HEK293 (cell line): Measurements from ENCODE around the gene SHTN1.

Source experiments
- CTCF ChIA-PET: fragments of 350-600 bp; formaldehyde crosslinking; extraction: SDS; loops from one replicate; lab custom pipeline; 2021; ENCODE audit warnings: antibody characterized with exemption; lab: Yijun Ruan, JAX
- POLR2A ChIA-PET: fragments of 300-600 bp; formaldehyde crosslinking; extraction: SDS; loops from one replicate; lab custom pipeline; 2020; ENCODE audit warnings: antibody characterized with exemption, inconsistent platforms; lab: Yijun Ruan, JAX
- H3K27ac ChIP-seq: fragments of 200-500 bp; sonication (Bioruptor generic); 2 replicates; pipeline ENCODE4 v1.5.1; 2014; ENCODE audit warnings: low read depth, low read length, control low read depth, inconsistent platforms; ENCODE audit errors: extremely low read depth
- H3K36me3 ChIP-seq, 2 experiments: fragments of 200-500 bp in 1 of 2; sonication (Bioruptor generic) in 1 of 2; 1 replicate in 1 of 2; 2 replicates in 1 of 2; pipeline ENCODE4 v1.5.1; 2014 to 2017; ENCODE audit warnings: inconsistent platforms in 2 of 2, low read length in 2 of 2; ENCODE audit not compliant: control insufficient read depth in 2 of 2, insufficient read depth in 1 of 2
- H3K4me1 ChIP-seq: fragments of 200-500 bp; sonication (Bioruptor generic); 2 replicates; pipeline ENCODE4 v1.5.1; 2014; ENCODE audit warnings: mild to moderate bottlenecking, low read length, inconsistent platforms; ENCODE audit not compliant: control insufficient read depth, insufficient read depth
- H3K4me3 ChIP-seq: 2 replicates; pipeline ENCODE4 v1.5.1; 2011; ENCODE audit warnings: low read depth, mild to moderate bottlenecking, control low read depth, low read length, moderate library complexity
- H3K9me3 ChIP-seq: fragments of 200-500 bp; sonication (Bioruptor generic); 2 replicates; pipeline ENCODE4 v1.5.1; 2014; ENCODE audit warnings: low read depth, low read length, inconsistent platforms; ENCODE audit not compliant: control insufficient read depth, insufficient read depth
- EGR2 ChIP-seq: fragments of 450-650 bp; formaldehyde crosslinking; IDR thresholded peaks from 2 replicates; pipeline ENCODE4 v1.5.1; 2016; ENCODE audit warnings: low read depth, missing biosample characterization, missing genetic modification characterization
- KLF10 ChIP-seq: fragments of 450-650 bp; IDR thresholded peaks from 2 replicates; pipeline ENCODE4 v1.5.1; 2018; ENCODE audit warnings: missing biosample characterization, mild to moderate bottlenecking, missing genetic modification characterization
- SP3 ChIP-seq: fragments of 450-650 bp; formaldehyde crosslinking; IDR thresholded peaks from 2 replicates; pipeline ENCODE4 v1.5.1; 2016; ENCODE audit warnings: missing biosample characterization, missing genetic modification characterization
- ZFHX2 ChIP-seq: fragments of 450-650 bp; formaldehyde crosslinking; conservative IDR thresholded peaks from 2 replicates; pipeline ENCODE4 v1.5.1; 2016; ENCODE audit warnings: missing biosample characterization, missing genetic modification characterization
- ZNF140 ChIP-seq: fragments of 450-650 bp; formaldehyde crosslinking; IDR thresholded peaks from 2 replicates; pipeline ENCODE4 v1.5.1; 2016; ENCODE audit warnings: missing biosample characterization, missing genetic modification characterization
- ZNF473 ChIP-seq: fragments of 450-650 bp; formaldehyde crosslinking; IDR thresholded peaks from 2 replicates; pipeline ENCODE4 v1.5.1; 2017; ENCODE audit warnings: missing biosample characterization, missing genetic modification characterization
- ZNF555 ChIP-seq: fragments of 450-650 bp; formaldehyde crosslinking; conservative IDR thresholded peaks from 2 replicates; pipeline ENCODE4 v1.5.1; 2017; ENCODE audit warnings: missing biosample characterization, mild to moderate bottlenecking, missing genetic modification characterization, inconsistent platforms
- ZNF654 ChIP-seq: fragments of 450-650 bp; formaldehyde crosslinking; IDR thresholded peaks from 2 replicates; pipeline ENCODE4 v1.5.1; 2016; ENCODE audit warnings: low read depth, missing biosample characterization, missing genetic modification characterization
- ZNF776 ChIP-seq: fragments of 450-650 bp; formaldehyde crosslinking; IDR thresholded peaks from 2 replicates; pipeline ENCODE4 v1.5.0; 2017; ENCODE audit warnings: missing biosample characterization, missing genetic modification characterization, borderline replicate concordance
- ZNF830 ChIP-seq: fragments of 450-650 bp; IDR thresholded peaks from 2 replicates; pipeline ENCODE4 v1.5.0; 2018; ENCODE audit warnings: missing biosample characterization, missing genetic modification characterization, low read depth, mild to moderate bottlenecking, moderate library complexity
- TF ChIP-seq, protein P1 (sequence below): fragments of 450-650 bp; formaldehyde crosslinking; conservative IDR thresholded peaks from 2 replicates; pipeline ENCODE4 v1.5.1; 2016; ENCODE audit warnings: low read depth, missing biosample characterization, missing genetic modification characterization
- TF ChIP-seq, protein P2 (sequence below): fragments of 450-650 bp; formaldehyde crosslinking; IDR thresholded peaks from 2 replicates; pipeline ENCODE4 v1.5.1; 2016; ENCODE audit warnings: missing biosample characterization, missing genetic modification characterization
- TF ChIP-seq, protein P3 (sequence below): fragments of 450-650 bp; formaldehyde crosslinking; IDR thresholded peaks from 2 replicates; pipeline ENCODE4 v1.5.1; 2016; ENCODE audit warnings: missing biosample characterization, missing genetic modification characterization
- TF ChIP-seq, protein P4 (sequence below): fragments of 450-650 bp; formaldehyde crosslinking; IDR thresholded peaks from 2 replicates; pipeline ENCODE4 v1.5.1; 2016; ENCODE audit warnings: missing biosample characterization, missing genetic modification characterization, low read depth

SHTN1 gene

DNA sequence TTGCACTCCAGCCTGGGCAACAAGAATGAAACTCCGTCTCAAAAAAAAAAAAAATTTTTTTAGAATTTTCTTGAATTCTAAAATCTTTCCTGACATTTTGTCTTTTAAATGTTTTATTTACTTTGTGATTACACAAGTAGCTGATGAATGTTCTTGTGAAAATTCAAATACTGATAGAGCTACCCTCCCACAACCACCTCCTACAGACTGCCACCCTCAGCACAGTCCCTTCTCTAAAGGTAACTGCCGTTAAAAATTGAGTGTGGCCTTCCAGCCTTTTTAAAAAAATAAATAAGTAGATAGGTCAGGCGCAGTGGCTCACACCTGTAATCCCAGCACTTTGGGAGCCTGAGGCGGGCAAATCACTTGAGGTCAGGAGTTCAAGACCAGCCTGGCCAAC, 140.6 kb downstream of the SHTN1 start:
- POLR2A ChIA-PET, result no interaction called here
- Histone ChIP-seq H3K4me1 (no peaks in the 10 kb centered on the region), H3K36me3 (no peaks in the 10 kb centered on the region), H3K27ac (no peak overlapping the region), H3K9me3 (no peaks in the 10 kb centered on the region)
- TF ChIP-seq ZNF830 (tag by site-specific recombination) (no peak), ZNF473 (tag by site-specific recombination) (no peak), ZFHX2 (peak; percentile 35; the same call in 1 of the 2 replicates), EGR2 (tag by site-specific recombination) (0 out of 2 replicates have a peak, but pooled peaks have one; percentile 12)
- TF ChIP-seq, protein P1, sequence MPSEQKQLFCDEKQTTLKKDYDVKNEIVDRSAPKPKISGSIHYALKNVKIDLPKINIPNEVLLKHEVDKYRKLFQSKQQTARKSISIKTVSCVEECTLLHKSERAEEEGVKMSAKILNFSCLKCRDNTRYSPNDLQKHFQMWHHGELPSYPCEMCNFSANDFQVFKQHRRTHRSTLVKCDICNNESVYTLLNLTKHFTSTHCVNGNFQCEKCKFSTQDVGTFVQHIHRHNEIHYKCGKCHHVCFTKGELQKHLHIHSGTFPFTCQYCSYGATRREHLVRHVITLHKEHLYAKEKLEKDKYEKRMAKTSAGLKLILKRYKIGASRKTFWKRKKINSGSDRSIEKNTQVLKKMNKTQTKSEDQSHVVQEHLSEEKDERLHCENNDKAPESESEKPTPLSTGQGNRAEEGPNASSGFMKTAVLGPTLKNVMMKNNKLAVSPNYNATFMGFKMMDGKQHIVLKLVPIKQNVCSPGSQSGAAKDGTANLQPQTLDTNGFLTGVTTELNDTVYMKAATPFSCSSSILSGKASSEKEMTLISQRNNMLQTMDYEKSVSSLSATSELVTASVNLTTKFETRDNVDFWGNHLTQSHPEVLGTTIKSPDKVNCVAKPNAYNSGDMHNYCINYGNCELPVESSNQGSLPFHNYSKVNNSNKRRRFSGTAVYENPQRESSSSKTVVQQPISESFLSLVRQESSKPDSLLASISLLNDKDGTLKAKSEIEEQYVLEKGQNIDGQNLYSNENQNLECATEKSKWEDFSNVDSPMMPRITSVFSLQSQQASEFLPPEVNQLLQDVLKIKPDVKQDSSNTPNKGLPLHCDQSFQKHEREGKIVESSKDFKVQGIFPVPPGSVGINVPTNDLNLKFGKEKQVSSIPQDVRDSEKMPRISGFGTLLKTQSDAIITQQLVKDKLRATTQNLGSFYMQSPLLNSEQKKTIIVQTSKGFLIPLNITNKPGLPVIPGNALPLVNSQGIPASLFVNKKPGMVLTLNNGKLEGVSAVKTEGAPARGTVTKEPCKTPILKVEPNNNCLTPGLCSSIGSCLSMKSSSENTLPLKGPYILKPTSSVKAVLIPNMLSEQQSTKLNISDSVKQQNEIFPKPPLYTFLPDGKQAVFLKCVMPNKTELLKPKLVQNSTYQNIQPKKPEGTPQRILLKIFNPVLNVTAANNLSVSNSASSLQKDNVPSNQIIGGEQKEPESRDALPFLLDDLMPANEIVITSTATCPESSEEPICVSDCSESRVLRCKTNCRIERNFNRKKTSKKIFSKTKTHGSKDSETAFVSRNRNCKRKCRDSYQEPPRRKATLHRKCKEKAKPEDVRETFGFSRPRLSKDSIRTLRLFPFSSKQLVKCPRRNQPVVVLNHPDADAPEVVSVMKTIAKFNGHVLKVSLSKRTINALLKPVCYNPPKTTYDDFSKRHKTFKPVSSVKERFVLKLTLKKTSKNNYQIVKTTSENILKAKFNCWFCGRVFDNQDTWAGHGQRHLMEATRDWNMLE, result no peak
- TF ChIP-seq, protein P2, sequence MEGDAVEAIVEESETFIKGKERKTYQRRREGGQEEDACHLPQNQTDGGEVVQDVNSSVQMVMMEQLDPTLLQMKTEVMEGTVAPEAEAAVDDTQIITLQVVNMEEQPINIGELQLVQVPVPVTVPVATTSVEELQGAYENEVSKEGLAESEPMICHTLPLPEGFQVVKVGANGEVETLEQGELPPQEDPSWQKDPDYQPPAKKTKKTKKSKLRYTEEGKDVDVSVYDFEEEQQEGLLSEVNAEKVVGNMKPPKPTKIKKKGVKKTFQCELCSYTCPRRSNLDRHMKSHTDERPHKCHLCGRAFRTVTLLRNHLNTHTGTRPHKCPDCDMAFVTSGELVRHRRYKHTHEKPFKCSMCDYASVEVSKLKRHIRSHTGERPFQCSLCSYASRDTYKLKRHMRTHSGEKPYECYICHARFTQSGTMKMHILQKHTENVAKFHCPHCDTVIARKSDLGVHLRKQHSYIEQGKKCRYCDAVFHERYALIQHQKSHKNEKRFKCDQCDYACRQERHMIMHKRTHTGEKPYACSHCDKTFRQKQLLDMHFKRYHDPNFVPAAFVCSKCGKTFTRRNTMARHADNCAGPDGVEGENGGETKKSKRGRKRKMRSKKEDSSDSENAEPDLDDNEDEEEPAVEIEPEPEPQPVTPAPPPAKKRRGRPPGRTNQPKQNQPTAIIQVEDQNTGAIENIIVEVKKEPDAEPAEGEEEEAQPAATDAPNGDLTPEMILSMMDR (tag by site-specific recombination), result no peak
- TF ChIP-seq, all 188 proteins: peak for 2
- H3K4me3 ChIP-seq, result no peak overlapping the region
- CTCF ChIA-PET, result interaction anchor here (1.3 kb wide), 1 partner anchor 76 kb away, joined by 4 read pairs; no protein-coding TSS in a partner anchor

DNA sequence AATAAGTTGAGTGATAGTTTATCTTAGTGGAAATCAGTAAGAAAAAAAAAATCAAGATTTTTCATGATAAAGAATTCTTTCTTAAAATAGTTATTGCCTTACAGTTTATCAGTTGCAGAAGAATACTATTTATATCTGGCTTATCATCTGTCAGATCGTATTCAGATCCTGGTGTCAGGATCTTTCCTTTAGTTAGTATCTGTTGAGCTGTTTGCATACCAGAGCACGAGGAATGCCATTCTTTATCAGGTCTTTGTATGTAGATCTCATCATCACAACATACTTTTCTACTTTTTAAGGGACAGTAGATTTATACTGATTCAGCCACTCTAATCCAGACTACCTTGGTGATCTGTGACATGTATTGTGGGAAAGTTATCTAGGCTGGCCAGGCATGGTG, 143.2 kb downstream of the SHTN1 start:
- ChIA-PET CTCF (interaction anchor here (0.6 kb wide), 1 partner anchor 97 kb away, joined by 4 read pairs; no protein-coding TSS in a partner anchor), POLR2A (no interaction called here)
- Histone ChIP-seq H3K4me1 (no peaks in the 10 kb centered on the region), H3K4me3 (no peak overlapping the region), H3K27ac (no peak overlapping the region), H3K9me3 (no peaks in the 10 kb centered on the region), H3K36me3 (no peaks in the 10 kb centered on the region)
- TF ChIP-seq KLF10 (tag by site-specific recombination) (no peak), SP3 (tag by site-specific recombination) (no peak), ZNF555 (tag by site-specific recombination) (no peak), ZNF140 (tag by site-specific recombination) (no peak), ZNF654 (no peak), ZNF776 (tag by site-specific recombination) (no peak)
- TF ChIP-seq, protein P3, sequence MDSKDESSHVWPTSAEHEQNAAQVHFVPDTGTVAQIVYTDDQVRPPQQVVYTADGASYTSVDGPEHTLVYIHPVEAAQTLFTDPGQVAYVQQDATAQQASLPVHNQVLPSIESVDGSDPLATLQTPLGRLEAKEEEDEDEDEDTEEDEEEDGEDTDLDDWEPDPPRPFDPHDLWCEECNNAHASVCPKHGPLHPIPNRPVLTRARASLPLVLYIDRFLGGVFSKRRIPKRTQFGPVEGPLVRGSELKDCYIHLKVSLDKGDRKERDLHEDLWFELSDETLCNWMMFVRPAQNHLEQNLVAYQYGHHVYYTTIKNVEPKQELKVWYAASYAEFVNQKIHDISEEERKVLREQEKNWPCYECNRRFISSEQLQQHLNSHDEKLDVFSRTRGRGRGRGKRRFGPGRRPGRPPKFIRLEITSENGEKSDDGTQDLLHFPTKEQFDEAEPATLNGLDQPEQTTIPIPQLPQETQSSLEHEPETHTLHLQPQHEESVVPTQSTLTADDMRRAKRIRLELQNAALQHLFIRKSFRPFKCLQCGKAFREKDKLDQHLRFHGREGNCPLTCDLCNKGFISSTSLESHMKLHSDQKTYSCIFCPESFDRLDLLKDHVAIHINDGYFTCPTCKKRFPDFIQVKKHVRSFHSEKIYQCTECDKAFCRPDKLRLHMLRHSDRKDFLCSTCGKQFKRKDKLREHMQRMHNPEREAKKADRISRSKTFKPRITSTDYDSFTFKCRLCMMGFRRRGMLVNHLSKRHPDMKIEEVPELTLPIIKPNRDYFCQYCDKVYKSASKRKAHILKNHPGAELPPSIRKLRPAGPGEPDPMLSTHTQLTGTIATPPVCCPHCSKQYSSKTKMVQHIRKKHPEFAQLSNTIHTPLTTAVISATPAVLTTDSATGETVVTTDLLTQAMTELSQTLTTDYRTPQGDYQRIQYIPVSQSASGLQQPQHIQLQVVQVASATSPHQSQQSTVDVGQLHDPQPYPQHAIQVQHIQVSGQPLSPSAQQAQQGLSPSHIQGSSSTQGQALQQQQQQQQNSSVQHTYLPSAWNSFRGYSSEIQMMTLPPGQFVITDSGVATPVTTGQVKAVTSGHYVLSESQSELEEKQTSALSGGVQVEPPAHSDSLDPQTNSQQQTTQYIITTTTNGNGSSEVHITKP (tag by site-specific recombination), result no peak
- TF ChIP-seq, protein P4, sequence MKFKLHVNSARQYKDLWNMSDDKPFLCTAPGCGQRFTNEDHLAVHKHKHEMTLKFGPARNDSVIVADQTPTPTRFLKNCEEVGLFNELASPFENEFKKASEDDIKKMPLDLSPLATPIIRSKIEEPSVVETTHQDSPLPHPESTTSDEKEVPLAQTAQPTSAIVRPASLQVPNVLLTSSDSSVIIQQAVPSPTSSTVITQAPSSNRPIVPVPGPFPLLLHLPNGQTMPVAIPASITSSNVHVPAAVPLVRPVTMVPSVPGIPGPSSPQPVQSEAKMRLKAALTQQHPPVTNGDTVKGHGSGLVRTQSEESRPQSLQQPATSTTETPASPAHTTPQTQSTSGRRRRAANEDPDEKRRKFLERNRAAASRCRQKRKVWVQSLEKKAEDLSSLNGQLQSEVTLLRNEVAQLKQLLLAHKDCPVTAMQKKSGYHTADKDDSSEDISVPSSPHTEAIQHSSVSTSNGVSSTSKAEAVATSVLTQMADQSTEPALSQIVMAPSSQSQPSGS, result no peak
